ENCODE measurements around the gene COLEC12.

The COLEC12 gene

GRCh38 chr18:473802-474201 lies 26.7 kb downstream of the COLEC12 start:
- no peak for DNase-seq

GRCh38 chr18:471716-472115 lies 28.8 kb downstream of the COLEC12 start:
- no peak for DNase-seq

- no peak for DNase-seq
Measured at GRCh38 chr18:470661-471501, 29.6 kb downstream of the COLEC12 start.

- DNase-seq = no peak
Measured at GRCh38 chr18:468955-469790, 31.3 kb downstream of the COLEC12 start.

- no peak for DNase-seq
Measured at GRCh38 chr18:463827-464541, 36.5 kb downstream of the COLEC12 start.

- no peak for DNase-seq
Measured at GRCh38 chr18:463403-463802, 37.1 kb downstream of the COLEC12 start.

GRCh38 chr18:461762-462161 lies 38.7 kb downstream of the COLEC12 start:
- DNase-seq = no peak

GRCh38 chr18:460791-461190 lies 39.7 kb downstream of the COLEC12 start:
- no peak for DNase-seq

- DNase-seq = no peak
Measured at GRCh38 chr18:459814-460593, 40.5 kb downstream of the COLEC12 start.

GRCh38 chr18:457521-458412 lies 42.7 kb downstream of the COLEC12 start:
- peak; percentile 68 for DNase-seq

GRCh38 chr18:457140-457519 lies 43.4 kb downstream of the COLEC12 start:
- DNase-seq = peak; percentile 90

GRCh38 chr18:456361-457139 lies 44.0 kb downstream of the COLEC12 start:
- DNase-seq = peak; percentile 92

GRCh38 chr18:453400-453799 lies 47.1 kb downstream of the COLEC12 start:
- DNase-seq = no peak

- DNase-seq = no peak
Measured at GRCh38 chr18:452816-453215, 47.7 kb downstream of the COLEC12 start.

GRCh38 chr18:449374-449773 lies 51.1 kb downstream of the COLEC12 start:
- DNase-seq = peak; percentile 53

- DNase-seq = no peak
Measured at GRCh38 chr18:448116-448790, 52.2 kb downstream of the COLEC12 start.

- peak; percentile 60 for DNase-seq
Measured at GRCh38 chr18:446941-447560, 53.5 kb downstream of the COLEC12 start.

- no peak for DNase-seq
Measured at GRCh38 chr18:445055-445454, 55.4 kb downstream of the COLEC12 start.

GRCh38 chr18:438571-438970 lies 61.9 kb downstream of the COLEC12 start:
- DNase-seq = no peak

GRCh38 chr18:435940-436339 lies 64.6 kb downstream of the COLEC12 start:
- no peak for DNase-seq

Measured in femur (tissue), 1 donor.